Stimulated activated naive CD8-positive, alpha-beta T cell treated with anti-CD3 and anti-CD28 coated beads, Interleukin-15, amount 100 ng/mL, for 72 hours (primary cell): ENCODE measurements around the gene ABHD5.
A peak's percentile ranks its signal among the peaks of the same experiment; 100 is the strongest.

ENCODE experiments used
- ATAC-seq: fragments of 150-1000 bp; cut with Tn5 transposase; 2 replicates; pipeline ENCODE4 v1.10.0; 2021; ENCODE audit warnings: mild to moderate bottlenecking, moderate library complexity
- DNase-seq, 2 donors: peaks; one replicate each; pipeline ENCODE4 v3.0.0; 2021 to 2022
- H3K27ac Mint-ChIP-seq, 2 donors: one replicate each; pipeline ENCODE4 v1.8.0; 2022; ENCODE audit warnings: mild to moderate bottlenecking in 2 of 2, mixed read lengths in 2 of 2, moderate library complexity in 2 of 2
- H3K27me3 Mint-ChIP-seq: one replicate; pipeline ENCODE4 v1.8.0; 2022; ENCODE audit warnings: mixed read lengths
- H3K4me1 Mint-ChIP-seq: one replicate; pipeline ENCODE4 v1.8.0; 2022; ENCODE audit warnings: mild to moderate bottlenecking, mixed read lengths
- H3K4me3 Mint-ChIP-seq, 2 donors: one replicate each; pipeline ENCODE4 v1.8.0; 2022; ENCODE audit warnings: mild to moderate bottlenecking in 2 of 2, mixed read lengths in 2 of 2, moderate library complexity in 1 of 2
- H3K9me3 Mint-ChIP-seq, 2 donors: one replicate each; pipeline ENCODE4 v1.8.0; 2022; ENCODE audit warnings: mixed read lengths in 2 of 2

ABHD5 gene

DNA sequence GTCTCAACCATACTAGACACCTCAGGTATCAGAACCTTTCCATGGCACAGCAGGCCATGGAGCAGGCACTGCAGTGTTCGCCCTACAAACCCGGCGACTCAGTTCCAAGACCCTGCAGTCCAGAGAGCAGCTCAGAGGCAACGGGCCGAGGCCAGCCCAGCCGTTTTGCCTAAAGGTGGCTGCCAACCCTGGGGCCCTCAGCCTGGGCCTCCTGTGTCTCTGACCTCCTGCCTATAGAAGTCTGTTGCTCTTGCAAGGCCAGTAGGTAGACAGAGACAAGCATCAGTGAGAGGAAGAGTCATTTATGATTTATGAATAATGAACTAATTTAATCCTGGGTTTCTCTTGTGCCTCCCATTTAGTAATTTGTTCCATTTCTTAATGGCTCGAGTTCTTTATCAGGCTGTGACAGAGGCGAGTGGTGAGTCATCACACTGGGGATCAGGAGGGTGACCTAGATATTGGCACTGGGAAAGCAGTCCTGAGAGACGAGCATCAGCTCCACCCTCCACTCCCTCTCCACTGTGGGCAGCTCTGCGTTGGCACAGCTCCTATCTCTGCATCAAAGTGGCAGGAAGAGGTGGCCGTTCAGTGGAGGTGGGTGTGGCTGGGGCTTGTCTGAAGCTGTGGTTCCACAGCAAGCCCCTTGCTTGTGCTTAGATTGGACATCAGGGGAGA lies 79.8 kb downstream of the ABHD5 start:
- ATAC-seq = peak; percentile 47
- H3K9me3 Mint-ChIP-seq = no peaks in the 10 kb centered on the region
- no peak overlapping the region for H3K27ac Mint-ChIP-seq
- peaks cover 42% of the 10 kb centered on the region for H3K4me1 Mint-ChIP-seq
- H3K27me3 Mint-ChIP-seq = peaks cover 37% of the 10 kb centered on the region
- DNase-seq = no peak
- no peak overlapping the region for H3K4me3 Mint-ChIP-seq

DNA sequence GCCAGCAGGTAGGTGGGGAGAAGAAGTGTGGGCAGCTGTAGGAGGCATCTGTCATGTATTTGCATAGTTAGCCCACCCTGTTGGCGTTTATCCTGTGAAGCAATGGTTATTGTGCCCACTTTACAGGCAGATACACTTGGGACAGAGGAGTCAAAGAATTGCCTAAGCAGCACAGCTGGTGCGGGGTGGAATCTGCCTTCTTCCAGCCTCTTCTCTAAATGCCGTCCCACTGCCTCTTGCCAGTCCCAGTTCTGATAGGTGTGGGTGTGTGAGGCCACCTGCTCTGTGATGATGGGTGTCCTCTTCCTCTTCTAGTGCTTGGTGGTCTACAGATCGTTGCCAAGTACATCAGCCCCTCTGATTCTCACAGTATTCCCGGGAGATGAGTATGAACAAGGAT lies 80.9 kb downstream of the ABHD5 start:
- Mint-ChIP-seq H3K27me3 (peaks cover 37% of the 10 kb centered on the region), H3K4me1 (peaks cover 42% of the 10 kb centered on the region), H3K9me3 (no peaks in the 10 kb centered on the region), H3K4me3 (no peak overlapping the region), H3K27ac (no peak overlapping the region)
- ATAC-seq (no peak), DNase-seq (no peak)

DNA sequence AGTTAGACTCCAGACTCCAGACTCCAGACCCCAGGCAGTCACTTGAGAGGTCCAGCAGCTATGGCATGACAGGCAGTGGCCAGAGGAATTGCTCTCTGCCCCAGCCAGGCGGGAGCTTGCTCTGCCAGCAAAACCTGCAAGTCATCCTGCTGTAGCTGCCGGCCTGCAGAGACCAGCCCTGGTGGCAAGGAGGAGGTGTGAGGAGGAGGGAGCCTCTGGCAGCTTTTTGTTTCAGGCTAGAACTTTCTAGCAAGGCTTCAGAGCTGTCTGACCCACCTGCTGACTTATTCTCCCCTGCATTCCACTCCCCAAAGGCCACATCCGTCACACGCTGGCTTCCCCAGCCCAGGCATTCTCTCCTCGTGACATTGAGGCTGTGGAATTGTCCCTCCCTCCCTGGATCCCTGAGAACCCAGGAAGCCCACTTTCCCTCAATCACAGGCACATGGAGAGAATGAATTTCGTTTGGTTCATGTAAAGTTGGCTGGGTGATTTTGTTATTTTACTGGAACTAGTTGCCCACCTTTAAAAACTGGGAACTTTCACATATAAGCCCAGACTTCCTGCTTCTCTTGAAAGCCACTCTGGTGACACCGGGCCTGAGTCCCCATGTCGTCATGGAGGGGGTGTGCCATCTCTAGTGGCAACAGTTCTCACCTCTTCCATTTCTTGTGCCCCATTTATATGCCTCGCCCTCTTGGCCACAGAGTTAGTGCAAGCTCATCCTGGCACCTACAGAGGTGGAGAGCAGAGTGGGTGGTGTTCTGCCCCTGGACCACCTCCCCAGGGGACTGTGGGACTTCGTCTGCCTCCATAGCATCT lies 82.7 kb downstream of the ABHD5 start:
- no peak for DNase-seq
- ATAC-seq = no peak
- Mint-ChIP-seq H3K4me3 (no peak overlapping the region), H3K27ac (no peak overlapping the region), H3K27me3 (peaks cover 24% of the 10 kb centered on the region), H3K9me3 (no peaks in the 10 kb centered on the region), H3K4me1 (peaks cover 42% of the 10 kb centered on the region)

DNA sequence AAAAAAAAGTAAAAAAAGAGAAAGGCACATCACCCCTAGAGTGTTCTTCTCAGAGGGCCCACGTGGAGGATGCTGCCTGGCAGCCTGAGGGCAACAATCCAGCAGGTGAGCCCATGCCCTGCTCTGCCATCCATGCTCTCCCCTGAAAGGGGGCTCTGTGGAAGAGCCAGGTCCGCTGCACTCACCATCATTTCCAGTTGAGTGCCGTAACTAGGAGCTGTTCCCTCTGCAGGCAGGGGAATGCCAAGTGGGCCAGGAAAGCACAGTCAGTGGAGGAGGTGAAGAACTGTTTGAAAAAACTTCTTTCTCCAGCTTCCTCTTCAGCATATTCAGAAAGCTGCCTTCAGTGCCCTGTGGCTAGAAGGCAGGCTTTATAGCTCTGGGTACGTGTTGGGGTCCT lies 84.1 kb downstream of the ABHD5 start:
- H3K27ac Mint-ChIP-seq = no peak overlapping the region
- H3K27me3 Mint-ChIP-seq = peaks cover 13% of the 10 kb centered on the region
- H3K4me1 Mint-ChIP-seq = peaks cover 32% of the 10 kb centered on the region
- DNase-seq (no peak), ATAC-seq (no peak)
- H3K4me3 Mint-ChIP-seq = no peak overlapping the region
- H3K9me3 Mint-ChIP-seq = no peaks in the 10 kb centered on the region

DNA sequence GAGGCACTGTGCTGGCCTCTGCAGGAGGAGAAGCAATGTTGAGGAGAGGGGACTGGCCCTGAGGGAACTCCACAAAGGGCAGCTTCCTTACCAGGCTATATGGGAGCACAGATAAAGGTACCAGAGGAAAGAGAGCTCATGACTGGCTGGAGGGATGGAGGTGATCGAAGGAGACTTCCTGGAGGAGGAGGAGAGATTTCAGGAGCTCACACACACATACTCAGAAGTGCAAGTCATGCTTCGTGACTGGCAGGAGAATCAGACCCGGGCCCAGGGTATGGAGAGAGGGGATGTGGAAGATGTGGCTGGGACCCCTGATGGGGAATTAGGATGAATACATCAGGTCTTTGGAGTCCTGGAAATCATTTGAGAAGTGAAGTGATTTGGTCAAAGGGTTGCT lies 85.4 kb downstream of the ABHD5 start:
- no peak overlapping the region for H3K4me3 Mint-ChIP-seq
- peaks cover 8% of the 10 kb centered on the region for H3K27me3 Mint-ChIP-seq
- no peaks in the 10 kb centered on the region for H3K9me3 Mint-ChIP-seq
- ATAC-seq (no peak), DNase-seq (no peak)
- H3K4me1 Mint-ChIP-seq = peaks cover 19% of the 10 kb centered on the region
- no peak overlapping the region for H3K27ac Mint-ChIP-seq

DNA sequence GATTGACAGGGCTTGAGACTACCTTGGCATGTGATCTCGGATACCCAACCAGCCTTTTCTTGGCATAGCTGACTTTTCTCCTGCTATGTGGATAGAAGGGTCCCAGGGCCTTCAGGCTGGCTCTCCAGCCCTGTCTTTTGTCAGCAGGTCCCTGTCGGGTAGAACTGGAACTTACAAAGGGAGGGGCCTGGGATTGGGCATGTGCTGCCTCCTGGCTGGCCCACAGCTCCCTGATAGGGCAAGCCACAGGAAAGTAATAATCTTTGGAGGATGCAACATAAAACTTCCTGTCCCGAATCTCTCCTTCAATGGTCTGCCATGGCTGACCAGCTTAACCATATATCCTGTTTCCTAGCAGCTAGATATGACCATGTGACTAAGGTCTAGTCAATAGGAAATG lies 89.1 kb downstream of the ABHD5 start:
- H3K4me1 Mint-ChIP-seq = no peaks in the 10 kb centered on the region
- DNase-seq (no peak), ATAC-seq (no peak)
- H3K27ac Mint-ChIP-seq = no peak overlapping the region
- H3K4me3 Mint-ChIP-seq = no peak overlapping the region
- no peaks in the 10 kb centered on the region for H3K27me3 Mint-ChIP-seq
- H3K9me3 Mint-ChIP-seq = no peaks in the 10 kb centered on the region

DNA sequence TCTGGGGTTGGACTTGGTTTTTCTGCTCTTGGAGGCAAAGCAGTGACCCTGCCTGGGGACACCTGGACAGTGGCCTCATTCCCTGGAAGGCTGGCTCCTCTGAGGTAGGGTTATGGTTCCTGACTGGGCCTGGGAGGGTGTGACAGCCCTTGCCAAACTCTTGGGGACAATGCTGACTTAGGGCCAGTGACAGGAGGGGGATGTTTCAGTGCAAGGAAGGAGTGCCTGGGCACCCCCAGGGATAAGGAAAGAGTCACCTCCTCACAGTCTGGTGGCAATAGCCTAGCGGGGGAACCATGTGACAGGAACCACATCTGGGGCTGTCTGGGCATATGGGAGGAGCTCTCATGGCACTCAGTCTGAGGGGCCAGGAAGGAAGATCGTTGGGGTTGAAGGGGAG lies 91.8 kb downstream of the ABHD5 start:
- Mint-ChIP-seq H3K4me1 (no peaks in the 10 kb centered on the region), H3K27me3 (no peaks in the 10 kb centered on the region), H3K4me3 (no peak overlapping the region), H3K9me3 (no peaks in the 10 kb centered on the region), H3K27ac (no peak overlapping the region)
- no peak for DNase-seq
- no peak for ATAC-seq
